Measurements from ENCODE around the gene PERM1. TPM values are rescaled to one million over a fixed set of nuclear protein-coding genes. Genes with fewer than 3 reads are reported as not detected.
A peak's percentile ranks its signal among the peaks of the same experiment; 100 is the strongest.

PERM1 gene
- total RNA-seq, 1 donor from 2014 or later: 170 TPM

DNA sequence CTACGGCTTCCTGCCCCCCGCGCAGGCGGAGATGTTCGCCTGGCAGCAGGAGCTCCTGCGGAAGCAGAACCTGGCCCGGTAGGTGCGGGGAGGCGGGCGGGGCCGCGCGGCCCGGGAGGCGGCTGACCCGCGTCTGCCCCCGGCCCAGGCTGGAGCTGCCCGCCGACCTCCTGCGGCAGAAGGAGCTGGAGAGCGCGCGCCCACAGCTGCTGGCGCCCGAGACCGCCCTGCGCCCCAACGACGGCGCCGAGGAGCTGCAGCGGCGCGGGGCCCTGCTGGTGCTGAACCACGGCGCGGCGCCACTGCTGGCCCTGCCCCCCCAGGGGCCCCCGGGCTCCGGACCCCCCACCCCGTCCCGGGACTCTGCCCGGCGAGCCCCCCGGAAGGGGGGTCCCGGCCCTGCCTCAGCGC, 39.5 kb downstream of the PERM1 start:
- intact Hi-C loops (cut with DNase I): no loop called here
- ATAC-seq (ENCODE audit: poor library complexity) (no peak), DNase-seq (no peak)

GRCh38 chr1:941588-942383, 40.1 kb downstream of the PERM1 start:
- intact Hi-C loops (cut with DNase I): no loop called here
- peak; percentile 83 for DNase-seq
- ATAC-seq (ENCODE audit: poor library complexity): peak; percentile 45

DNA sequence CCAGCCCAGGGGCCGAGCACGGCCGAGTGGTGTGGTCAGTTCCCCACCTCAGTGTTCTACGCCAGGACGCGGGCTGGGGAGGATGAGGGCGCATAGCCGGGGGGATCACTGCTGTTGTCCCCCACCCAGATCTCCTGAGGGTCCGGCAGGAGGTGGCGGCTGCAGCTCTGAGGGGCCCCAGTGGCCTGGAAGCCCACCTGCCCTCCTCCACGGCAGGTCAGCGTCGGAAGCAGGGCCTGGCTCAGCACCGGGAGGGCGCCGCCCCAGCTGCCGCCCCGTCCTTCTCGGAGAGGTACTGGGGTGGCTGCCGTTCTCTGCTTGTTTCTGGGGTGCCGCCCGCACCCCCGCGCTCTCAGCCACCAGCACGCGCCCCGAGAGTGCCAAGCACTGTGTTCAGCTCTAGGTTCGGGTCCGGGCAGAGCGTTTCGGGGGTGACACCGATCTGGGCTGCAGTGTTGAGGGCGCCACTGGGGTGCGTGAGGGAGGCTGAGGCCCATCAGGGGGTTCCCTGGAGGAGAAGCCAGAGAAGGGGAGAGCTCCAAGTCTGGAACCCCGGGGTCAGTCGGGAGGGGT, 40.8 kb downstream of the PERM1 start:
- ATAC-seq (ENCODE audit: poor library complexity): no peak
- intact Hi-C loops (cut with DNase I): no loop called here
- DNase-seq: no peak

DNA sequence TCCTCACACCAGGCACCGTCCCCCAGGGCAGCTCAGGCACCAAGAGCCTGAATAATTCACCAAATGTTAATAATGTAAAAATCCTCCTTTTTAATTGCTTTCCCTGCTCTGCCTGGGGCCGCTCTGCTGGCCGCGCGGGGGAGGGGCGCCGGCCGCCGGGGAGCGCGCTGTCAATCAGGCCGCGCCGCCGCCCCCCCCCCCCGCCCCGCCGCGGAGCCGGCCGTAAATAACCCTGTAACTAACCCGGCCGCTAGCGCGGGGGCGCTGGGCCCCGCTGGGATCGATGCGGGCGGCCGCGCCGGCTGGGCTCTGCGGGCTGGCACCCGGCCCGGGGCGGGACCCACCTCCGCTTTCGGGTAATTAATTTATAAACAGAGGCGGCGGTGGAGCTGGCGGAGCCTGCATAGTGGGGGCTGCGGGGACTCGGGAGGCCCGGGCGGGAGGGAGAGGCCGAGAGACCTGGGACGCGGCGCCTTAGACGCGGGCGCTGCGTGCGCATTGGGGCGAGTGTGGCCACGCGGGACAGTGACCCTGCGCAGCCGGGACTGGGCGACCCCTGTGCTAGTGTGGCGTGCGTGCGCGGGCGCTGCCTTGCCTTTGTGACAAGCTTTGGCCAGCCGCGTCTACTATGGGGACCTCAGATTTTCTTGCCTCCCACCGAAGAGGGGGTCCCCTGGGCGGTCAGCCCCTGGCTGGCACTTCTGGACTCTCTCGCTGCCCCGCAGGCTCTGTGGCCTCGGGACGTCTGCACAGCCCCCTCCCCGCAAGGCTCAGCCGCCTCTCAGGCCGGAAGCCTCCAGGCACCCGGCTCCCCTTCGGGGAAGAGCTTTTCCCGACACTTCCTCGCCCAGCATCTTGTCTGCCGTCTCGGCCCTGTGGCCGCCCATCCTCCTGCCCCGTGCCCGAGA, 41.5 kb downstream of the PERM1 start:
- intact Hi-C loops (cut with DNase I): no loop called here
- peak; percentile 74 for DNase-seq
- peak; percentile 48 for ATAC-seq (ENCODE audit: poor library complexity)

GRCh38 chr1:939511-940106, 42.3 kb downstream of the PERM1 start:
- DNase-seq (no peak), ATAC-seq (ENCODE audit: poor library complexity) (no peak)
- intact Hi-C loops (cut with DNase I): no loop called here

- intact Hi-C loops (cut with DNase I): no loop called here
- no peak for ATAC-seq (ENCODE audit: poor library complexity)
- no peak for DNase-seq
These were observed 43.0 kb downstream of the PERM1 start for GRCh38 chr1:938711-939489.

DNA sequence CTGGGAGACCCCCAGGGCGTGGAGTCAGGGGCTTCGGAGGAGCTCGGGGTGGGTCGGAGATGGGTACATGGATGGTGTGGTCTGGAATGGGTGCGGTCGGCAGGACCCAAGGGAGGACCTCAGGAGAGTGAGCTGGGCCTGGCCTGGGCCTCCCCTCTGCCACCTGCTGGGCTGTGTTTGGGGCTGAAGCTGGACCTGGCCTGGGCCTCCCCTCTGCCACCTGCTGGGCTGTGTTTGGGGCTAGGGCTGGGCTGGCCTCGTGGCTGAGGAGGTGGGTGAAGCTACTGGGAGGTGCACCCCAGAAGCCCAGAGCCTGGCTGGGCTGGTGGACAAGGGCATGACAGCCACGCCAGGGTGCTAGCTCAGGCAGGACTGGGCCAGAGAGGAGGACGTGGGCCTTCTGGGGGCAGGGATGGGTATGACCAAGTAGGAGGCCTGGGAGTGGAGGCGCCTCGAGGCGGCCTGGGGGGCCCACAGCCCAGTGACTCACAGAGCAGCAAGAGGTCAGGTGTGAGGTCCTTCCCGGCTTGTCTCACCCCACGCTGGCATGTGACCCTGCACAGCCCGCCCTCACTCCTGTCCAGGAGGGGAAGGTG, 43.7 kb downstream of the PERM1 start:
- ATAC-seq (ENCODE audit: poor library complexity): peak; percentile 63
- intact Hi-C loops (cut with DNase I): no loop called here
- no peak for DNase-seq

GRCh38 chr1:937521-937920, 44.4 kb downstream of the PERM1 start:
- intact Hi-C loops (cut with DNase I): no loop called here
- no peak for DNase-seq
- no peak for ATAC-seq (ENCODE audit: poor library complexity)

- intact Hi-C loops (cut with DNase I): no loop called here
- ATAC-seq (ENCODE audit: poor library complexity): no peak
These were observed 45.3 kb downstream of the PERM1 start for GRCh38 chr1:936348-937264.

GRCh38 chr1:935751-936231, 46.1 kb downstream of the PERM1 start:
- ATAC-seq (ENCODE audit: poor library complexity) (no peak), DNase-seq (no peak)
- intact Hi-C loops (cut with DNase I): no loop called here

More at GRCh38 chr1:936348-937264, 45.3 kb downstream of the PERM1 start:
- DNase-seq: no peak

DNA sequence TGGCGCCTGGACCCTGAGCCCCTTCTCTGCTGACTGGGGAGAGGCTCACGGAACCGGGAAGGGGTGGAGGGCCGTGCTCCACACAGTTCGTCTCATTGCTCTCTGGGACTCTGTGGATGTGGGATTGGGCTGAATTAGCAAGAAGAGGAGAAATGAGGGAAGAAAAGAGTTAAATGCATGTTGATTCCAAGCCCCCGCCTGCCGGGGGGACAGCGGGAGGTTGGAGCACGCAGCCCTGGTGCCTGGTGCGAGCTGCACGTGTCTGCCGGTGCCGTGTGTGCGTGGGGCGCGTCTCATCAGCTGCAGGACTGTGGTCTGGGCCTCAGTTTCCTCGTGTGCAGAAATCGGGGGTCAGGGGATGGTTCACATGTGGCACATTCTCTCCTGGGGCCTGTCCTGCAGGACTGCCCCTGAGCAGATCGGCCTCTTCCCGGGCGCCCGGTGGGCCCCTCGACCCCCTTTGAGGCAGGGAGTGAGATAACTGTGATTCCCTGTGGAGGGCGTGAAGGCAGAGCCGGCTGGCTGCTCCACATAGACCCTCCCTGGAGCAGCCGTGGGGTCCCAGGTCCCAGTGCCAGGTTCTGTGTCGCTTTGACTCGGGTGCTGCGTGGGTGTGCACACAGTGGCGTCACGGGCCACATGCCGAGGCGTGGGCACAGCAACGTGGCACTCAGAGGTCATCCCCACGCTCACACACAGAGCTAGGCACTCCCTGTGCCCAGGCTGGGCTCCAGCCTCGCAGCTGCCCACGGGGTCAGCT, 46.7 kb downstream of the PERM1 start:
- no peak for ATAC-seq (ENCODE audit: poor library complexity)
- intact Hi-C loops (cut with DNase I): no loop called here
- DNase-seq: no peak

GRCh38 chr1:933603-933940, 48.3 kb downstream of the PERM1 start:
- intact Hi-C loops (cut with DNase I): no loop called here
- ATAC-seq (ENCODE audit: poor library complexity) (no peak), DNase-seq (no peak)

- no peak for ATAC-seq (ENCODE audit: poor library complexity)
- intact Hi-C loops (cut with DNase I): no loop called here
- no peak for DNase-seq
These were observed 48.9 kb downstream of the PERM1 start for GRCh38 chr1:932776-933602.

DNA sequence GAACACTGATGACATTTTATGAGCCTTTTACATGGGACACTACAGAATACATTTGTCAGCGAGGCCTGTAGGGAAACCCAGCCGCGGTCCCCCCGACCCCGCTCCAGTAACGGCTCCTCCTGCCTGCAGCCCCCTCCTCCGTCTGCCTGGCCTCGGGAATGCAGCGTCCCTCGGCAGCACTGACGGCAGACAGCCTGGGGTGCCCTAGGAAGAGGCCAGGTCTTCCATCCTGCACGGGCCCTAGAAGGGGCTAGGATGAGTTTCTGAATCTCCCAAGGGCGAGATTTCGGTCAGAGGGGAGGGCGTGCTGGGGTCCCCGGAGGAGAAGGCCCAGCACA, 49.8 kb downstream of the PERM1 start:
- intact Hi-C loops (cut with DNase I): no loop called here
- ATAC-seq (ENCODE audit: poor library complexity): no peak

GRCh38 chr1:931380-932172, 50.3 kb downstream of the PERM1 start:
- DNase-seq (no peak), ATAC-seq (ENCODE audit: poor library complexity) (no peak)
- intact Hi-C loops (cut with DNase I): no loop called here

More for the DNA sequence above, 49.8 kb downstream of the PERM1 start:
- DNase-seq: no peak
